HCT116 (cell line): ENCODE measurements around the gene HDAC11. TPM values are rescaled to one million over a fixed set of nuclear protein-coding genes. Genes with fewer than 3 reads are reported as not detected.

Experiments used
- ATAC-seq: fragments of 200-7000 bp; cut with Tn5 transposase; 2 replicates; pipeline ENCODE4 v1.9.1; 2020; ENCODE audit warnings: mild to moderate bottlenecking, moderate library complexity
- BruUV-seq: library from RNA; stranded (reverse); fragments of 400-500 nt; replicated peaks from 2 replicates; lab custom pipeline; 2021; lab: Mats Ljungman, UMichigan
- CTCF ChIA-PET: fragments of 300-600 bp; sonication (Branson Sonifier 250); formaldehyde crosslinking; loops from one replicate; lab custom pipeline; 2021; ENCODE audit warnings: antibody characterized with exemption; lab: Charles Lee
- POLR2A ChIA-PET: fragments of 300-600, 350-600 bp; sonication (Branson Sonifier 250); formaldehyde crosslinking; loops from one replicate; lab custom pipeline; 2021; ENCODE audit warnings: antibody characterized with exemption; lab: Charles Lee
- RAD21 ChIA-PET, 2 experiments: fragments of 300-600 bp; sonication (Branson Sonifier 250); formaldehyde crosslinking; loops; one replicate each; lab custom pipeline; 2023; ENCODE audit warnings: low total read pairs in 2 of 2; ENCODE audit not compliant: uncharacterized antibody in 2 of 2, unreplicated experiment in 2 of 2, low non-redundant PET in 1 of 2; lab: Charles Lee
- DNase-seq: peaks from one replicate; pipeline ENCODE4 v3.0.0-alpha.2; 2010; ENCODE audit warnings: low read depth, low spot score
- H2AFZ ChIP-seq: fragments of 200-600 bp; shearing (Covaris generic), sonication (generic); 2 replicates; pipeline ENCODE4 v1.6.1; 2017; ENCODE audit warnings: low read depth, mixed run types, mixed read lengths, antibody characterized with exemption, low read length; ENCODE audit not compliant: poor library complexity, severe bottlenecking
- H3K27ac ChIP-seq: 2 replicates; pipeline ENCODE4 v1.5.1; 2012; ENCODE audit warnings: low read depth, low read length
- H3K27me3 ChIP-seq: fragments of 200-600 bp; sonication (generic); 2 replicates; pipeline ENCODE4 v1.6.1; 2016; ENCODE audit warnings: mixed run types, low read length, mixed read lengths; ENCODE audit not compliant: insufficient read depth
- H3K36me3 ChIP-seq, 2 experiments: fragments of 200-500 bp in 1 of 2; fragments of 200-600 bp in 1 of 2; sonication (Bioruptor generic) in 1 of 2; sonication (generic) in 1 of 2; 2 replicates each; pipeline versions ENCODE4 v1.5.1 to v1.6.1; 2014 to 2016; ENCODE audit warnings: low read length in 2 of 2, inconsistent platforms in 1 of 2, mixed read lengths in 1 of 2, mixed run types in 1 of 2; ENCODE audit not compliant: insufficient read depth in 2 of 2, control insufficient read depth in 1 of 2
- H3K4me1 ChIP-seq, 2 experiments: fragments of 200-600 bp in 1 of 2; sonication (generic) in 1 of 2; 2 replicates each; pipeline versions ENCODE4 v1.5.1 to v1.6.1; 2012 to 2017; ENCODE audit warnings: low read length in 2 of 2, inconsistent platforms in 1 of 2, mild to moderate bottlenecking in 1 of 2, mixed read lengths in 1 of 2, mixed run types in 1 of 2, moderate library complexity in 1 of 2; ENCODE audit not compliant: insufficient read depth in 2 of 2, control insufficient read depth in 1 of 2
- H3K4me2 ChIP-seq: fragments of 200-600 bp; sonication (generic); 2 replicates; pipeline ENCODE4 v1.6.1; 2017; ENCODE audit warnings: mixed run types, low read length, mixed read lengths
- H3K4me3 ChIP-seq, 2 experiments: fragments of 200-600 bp in 1 of 2; sonication (generic) in 1 of 2; replicated peaks in 1 of 2; 2 replicates each; pipeline ENCODE4 v1.5.1; 2011 to 2016; ENCODE audit warnings: low read length in 2 of 2, control low read depth in 1 of 2, low read depth in 1 of 2, mild to moderate bottlenecking in 1 of 2, mixed read lengths in 1 of 2, mixed run types in 1 of 2
- H3K79me2 ChIP-seq: fragments of 200-600 bp; sonication (generic); 2 replicates; pipeline ENCODE4 v1.6.1; 2017; ENCODE audit warnings: mild to moderate bottlenecking, mixed run types, low read length, moderate library complexity, mixed read lengths; ENCODE audit not compliant: insufficient read depth
- H3K9ac ChIP-seq: fragments of 200-600 bp; sonication (generic); 2 replicates; pipeline ENCODE4 v1.6.1; 2016; ENCODE audit warnings: low read length, mixed read lengths
- H3K9me2 ChIP-seq: fragments of 200-600 bp; sonication (generic), shearing (Covaris generic); 2 replicates; pipeline ENCODE4 v1.6.1; 2017; ENCODE audit warnings: mixed run types, mild to moderate bottlenecking, moderate library complexity; ENCODE audit not compliant: insufficient read depth
- H3K9me3 ChIP-seq, 2 experiments: fragments of 200-500 bp in 1 of 2; fragments of 200-600 bp in 1 of 2; sonication (Bioruptor generic) in 1 of 2; sonication (generic) in 1 of 2; 2 replicates each; pipeline ENCODE4 v1.6.1; 2014 to 2017; ENCODE audit warnings: low read length in 2 of 2, mixed read lengths in 2 of 2, inconsistent platforms in 1 of 2, low read depth in 1 of 2, mild to moderate bottlenecking in 1 of 2, mixed run types in 1 of 2, moderate library complexity in 1 of 2; ENCODE audit not compliant: control insufficient read depth in 1 of 2, insufficient read depth in 1 of 2
- H4K20me1 ChIP-seq: fragments of 200-600 bp; sonication (generic), shearing (Covaris generic); 2 replicates; pipeline ENCODE4 v1.6.1; 2017; ENCODE audit warnings: mixed run types, mild to moderate bottlenecking, moderate library complexity; ENCODE audit not compliant: insufficient read depth
- CEBPB ChIP-seq: IDR thresholded peaks from 2 replicates; pipeline ENCODE4 v1.6.1; 2012; ENCODE audit warnings: low read depth
- EGR1 ChIP-seq: IDR thresholded peaks from 2 replicates; pipeline ENCODE4 v1.6.1; 2012; ENCODE audit warnings: low read depth
- EZH2phosphoT487 ChIP-seq: fragments of 200-600 bp; IDR thresholded peaks from 2 replicates; pipeline ENCODE4 v1.6.1; 2018; ENCODE audit warnings: antibody characterized with exemption, borderline replicate concordance
- MAX ChIP-seq: IDR thresholded peaks from 2 replicates; pipeline ENCODE4 v1.6.1; 2012
- POLR2A ChIP-seq: IDR thresholded peaks from 2 replicates; pipeline ENCODE4 v1.7.0; 2011; ENCODE audit warnings: borderline replicate concordance; ENCODE audit not compliant: insufficient read depth, insufficient read length; ENCODE audit errors: extremely low read depth
- POLR2AphosphoS5 ChIP-seq: IDR thresholded peaks from 2 replicates; pipeline ENCODE4 v1.6.1; 2011; ENCODE audit warnings: mild to moderate bottlenecking, low read depth, low read length, moderate library complexity
- SIN3A ChIP-seq: IDR thresholded peaks from 2 replicates; pipeline ENCODE4 v1.6.1; 2012; ENCODE audit warnings: low read depth
- SP1 ChIP-seq: IDR thresholded peaks from 2 replicates; pipeline ENCODE4 v1.6.1; 2012; ENCODE audit warnings: low read depth
- SRF ChIP-seq: IDR thresholded peaks from 2 replicates; pipeline ENCODE4 v1.6.1; 2012; ENCODE audit warnings: low read depth
- intact Hi-C: fragments of 100-400 bp; cut with micrococcal nuclease; formaldehyde crosslinking; loops from 2 replicates; pipeline ENCODE4 v1.10.0; 2022
- total RNA-seq: library from RNA; stranded (reverse); gene quantifications from one replicate; pipeline ENCODE4 v1.2.1, GENCODE V29; 2021; ENCODE audit not compliant: unreplicated experiment
- TF ChIP-seq, protein P1 (sequence below): IDR thresholded peaks from 2 replicates; pipeline ENCODE4 v1.6.1; 2011; ENCODE audit warnings: mild to moderate bottlenecking, low read length, moderate library complexity; ENCODE audit not compliant: insufficient replicate concordance; ENCODE audit errors: extremely low read depth
- TF ChIP-seq, protein P2 (sequence below): IDR thresholded peaks from 2 replicates; pipeline ENCODE4 v1.6.1; 2012; ENCODE audit warnings: low read depth

Gene HDAC11
- total RNA-seq, 1 experiment from 2014 or later = 16.1 TPM

DNA sequence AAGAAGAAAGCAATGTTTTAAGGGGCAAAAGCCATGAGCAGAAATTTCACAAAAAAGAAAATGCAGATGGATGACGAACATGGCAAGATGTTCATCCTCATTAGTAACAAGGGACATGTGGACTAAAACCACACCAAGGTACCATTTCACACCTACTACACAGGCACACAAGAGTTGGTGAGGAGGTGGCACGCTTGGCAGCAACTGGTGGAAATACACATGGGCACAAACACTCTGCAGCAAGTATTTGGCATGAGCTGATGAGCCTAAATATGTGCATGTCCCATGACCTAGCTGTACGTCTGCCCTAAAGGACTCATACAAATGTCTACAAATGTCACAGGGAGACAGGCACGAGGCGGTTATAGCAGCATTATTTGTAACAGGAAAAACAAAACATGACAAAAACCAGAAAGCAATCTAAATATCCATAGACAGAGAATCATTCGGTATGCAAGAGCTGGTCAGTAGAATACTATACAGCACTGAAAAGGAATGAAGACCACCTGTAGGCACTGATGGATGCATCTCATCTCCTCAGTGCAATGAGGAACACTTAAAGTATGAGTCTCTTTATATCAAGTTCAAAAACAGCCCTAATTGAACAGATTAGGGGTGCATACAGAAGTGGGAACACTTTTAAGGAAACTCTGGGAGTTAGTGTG, 57.3 kb downstream of the HDAC11 start:
- RAD21 ChIA-PET = no interaction called here
- peak overlapping the region; percentile 48 for H3K27ac ChIP-seq
- BruUV-seq = no TSS peak
- H3K4me2 ChIP-seq = peak overlapping the region; percentile 69
- intact Hi-C loops = no loop called here
- POLR2A ChIA-PET = interaction anchor here (1.0 kb wide), 1 partner anchor 12 kb away, joined by 3 read pairs; no protein-coding TSS in a partner anchor
- H2AFZ ChIP-seq = peak overlapping the region; percentile 7
- peaks cover 35 to 51% of the 10 kb centered on the region in 2 experiments for H3K4me1 ChIP-seq
- TF ChIP-seq, protein P1, sequence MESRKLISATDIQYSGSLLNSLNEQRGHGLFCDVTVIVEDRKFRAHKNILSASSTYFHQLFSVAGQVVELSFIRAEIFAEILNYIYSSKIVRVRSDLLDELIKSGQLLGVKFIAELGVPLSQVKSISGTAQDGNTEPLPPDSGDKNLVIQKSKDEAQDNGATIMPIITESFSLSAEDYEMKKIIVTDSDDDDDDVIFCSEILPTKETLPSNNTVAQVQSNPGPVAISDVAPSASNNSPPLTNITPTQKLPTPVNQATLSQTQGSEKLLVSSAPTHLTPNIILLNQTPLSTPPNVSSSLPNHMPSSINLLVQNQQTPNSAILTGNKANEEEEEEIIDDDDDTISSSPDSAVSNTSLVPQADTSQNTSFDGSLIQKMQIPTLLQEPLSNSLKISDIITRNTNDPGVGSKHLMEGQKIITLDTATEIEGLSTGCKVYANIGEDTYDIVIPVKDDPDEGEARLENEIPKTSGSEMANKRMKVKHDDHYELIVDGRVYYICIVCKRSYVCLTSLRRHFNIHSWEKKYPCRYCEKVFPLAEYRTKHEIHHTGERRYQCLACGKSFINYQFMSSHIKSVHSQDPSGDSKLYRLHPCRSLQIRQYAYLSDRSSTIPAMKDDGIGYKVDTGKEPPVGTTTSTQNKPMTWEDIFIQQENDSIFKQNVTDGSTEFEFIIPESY = no peak
- ATAC-seq = peak; percentile 21
- CTCF ChIA-PET = no interaction called here
- H3K9me2 ChIP-seq = no peaks in the 10 kb centered on the region
- no peaks in the 10 kb centered on the region for H3K27me3 ChIP-seq
- no peaks in the 10 kb centered on the region for H3K79me2 ChIP-seq
- H3K9me3 ChIP-seq = peaks cover 0 to 8% of the 10 kb centered on the region in 2 experiments; a peak in 1 of 4 replicates
- no peaks in the 10 kb centered on the region for H3K36me3 ChIP-seq
- no peaks in the 10 kb centered on the region for H4K20me1 ChIP-seq
- H3K4me3 ChIP-seq = peak overlapping the region in 1 of 2 experiments; percentile 36; a peak in 2 of 4 replicates
- H3K9ac ChIP-seq = peak overlapping the region; percentile 46
- no peak for DNase-seq

GRCh38 chr3:13537909-13538296, 57.8 kb downstream of the HDAC11 start:
- POLR2A ChIA-PET = interaction anchor here (1.0 kb wide), 1 partner anchor 13 kb away, joined by 3 read pairs; no protein-coding TSS in a partner anchor
- CTCF ChIA-PET = no interaction called here
- Histone ChIP-seq H3K4me2 (peak overlapping the region; percentile 69), H3K36me3 (no peaks in the 10 kb centered on the region), H2AFZ (peak overlapping the region; percentile 17), H3K27me3 (no peaks in the 10 kb centered on the region), H4K20me1 (no peaks in the 10 kb centered on the region), H3K4me1 (peaks cover 35 to 51% of the 10 kb centered on the region in 2 experiments), H3K9me3 (peaks cover 0 to 8% of the 10 kb centered on the region in 2 experiments; a peak in 1 of 4 replicates), H3K79me2 (no peaks in the 10 kb centered on the region), H3K9me2 (no peaks in the 10 kb centered on the region), H3K27ac (peak overlapping the region; percentile 48), H3K9ac (peak overlapping the region; percentile 46), H3K4me3 (peak overlapping the region in 1 of 2 experiments; percentile 36; a peak in 2 of 4 replicates)
- RAD21 ChIA-PET = no interaction called here
- ATAC-seq = peak; percentile 90
- DNase-seq = peak; percentile 88
- BruUV-seq = no TSS peak
- intact Hi-C loops = no loop called here
- TF ChIP-seq EZH2phosphoT487 (no peak), SRF (no peak), POLR2AphosphoS5 (peak; percentile 42; the same call in 1 of the 2 replicates), POLR2A (no peak), SP1 (peak; percentile 81), SIN3A (no peak), MAX (peak; percentile 81), EGR1 (no peak), CEBPB (no peak)
- TF ChIP-seq, protein P2, sequence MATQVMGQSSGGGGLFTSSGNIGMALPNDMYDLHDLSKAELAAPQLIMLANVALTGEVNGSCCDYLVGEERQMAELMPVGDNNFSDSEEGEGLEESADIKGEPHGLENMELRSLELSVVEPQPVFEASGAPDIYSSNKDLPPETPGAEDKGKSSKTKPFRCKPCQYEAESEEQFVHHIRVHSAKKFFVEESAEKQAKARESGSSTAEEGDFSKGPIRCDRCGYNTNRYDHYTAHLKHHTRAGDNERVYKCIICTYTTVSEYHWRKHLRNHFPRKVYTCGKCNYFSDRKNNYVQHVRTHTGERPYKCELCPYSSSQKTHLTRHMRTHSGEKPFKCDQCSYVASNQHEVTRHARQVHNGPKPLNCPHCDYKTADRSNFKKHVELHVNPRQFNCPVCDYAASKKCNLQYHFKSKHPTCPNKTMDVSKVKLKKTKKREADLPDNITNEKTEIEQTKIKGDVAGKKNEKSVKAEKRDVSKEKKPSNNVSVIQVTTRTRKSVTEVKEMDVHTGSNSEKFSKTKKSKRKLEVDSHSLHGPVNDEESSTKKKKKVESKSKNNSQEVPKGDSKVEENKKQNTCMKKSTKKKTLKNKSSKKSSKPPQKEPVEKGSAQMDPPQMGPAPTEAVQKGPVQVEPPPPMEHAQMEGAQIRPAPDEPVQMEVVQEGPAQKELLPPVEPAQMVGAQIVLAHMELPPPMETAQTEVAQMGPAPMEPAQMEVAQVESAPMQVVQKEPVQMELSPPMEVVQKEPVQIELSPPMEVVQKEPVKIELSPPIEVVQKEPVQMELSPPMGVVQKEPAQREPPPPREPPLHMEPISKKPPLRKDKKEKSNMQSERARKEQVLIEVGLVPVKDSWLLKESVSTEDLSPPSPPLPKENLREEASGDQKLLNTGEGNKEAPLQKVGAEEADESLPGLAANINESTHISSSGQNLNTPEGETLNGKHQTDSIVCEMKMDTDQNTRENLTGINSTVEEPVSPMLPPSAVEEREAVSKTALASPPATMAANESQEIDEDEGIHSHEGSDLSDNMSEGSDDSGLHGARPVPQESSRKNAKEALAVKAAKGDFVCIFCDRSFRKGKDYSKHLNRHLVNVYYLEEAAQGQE = no peak
